Muscle of leg (tissue), 16 donors: ENCODE measurements around the gene EOMES. TPM values are rescaled to one million over a fixed set of nuclear protein-coding genes. Genes with fewer than 3 reads are reported as not detected.
"Not testable (repeated sequence)": the region's sequence is repeated elsewhere in the genome, so short reads cannot be mapped to it uniquely, and the experiment has no call there.

ENCODE experiments used
- DNase-seq: peaks from one replicate; pipeline ENCODE4 v3.0.0; 2013
- H3K27ac ChIP-seq: one replicate; pipeline ENCODE4 v1.5.1; 2013; ENCODE audit warnings: mild to moderate bottlenecking, low read length, control low read depth
- H3K27me3 ChIP-seq: one replicate; pipeline ENCODE4 v1.6.1; 2013; ENCODE audit warnings: low read length; ENCODE audit not compliant: control insufficient read depth, insufficient read depth
- H3K36me3 ChIP-seq: one replicate; pipeline ENCODE4 v1.6.1; 2013; ENCODE audit warnings: low read length; ENCODE audit not compliant: control insufficient read depth, insufficient read depth
- H3K4me1 ChIP-seq: one replicate; pipeline ENCODE4 v1.6.1; 2013; ENCODE audit warnings: low read length; ENCODE audit not compliant: control insufficient read depth, insufficient read depth
- H3K4me3 ChIP-seq: one replicate; pipeline ENCODE4 v1.5.1; 2013; ENCODE audit warnings: low read length, control low read depth
- H3K9me3 ChIP-seq: replicated peaks from 2 replicates; pipeline ENCODE4 v1.6.1; 2013; ENCODE audit warnings: low read depth, low read length; ENCODE audit not compliant: control insufficient read depth
- WGBS: methylation state at CpG from one replicate; pipeline ENCODE4 v1.1.5; 2013; ENCODE audit warnings: missing lambda C conversion rate; ENCODE audit not compliant: insufficient coverage; 5-methylcytosine and 5-hydroxymethylcytosine counted together
- long read RNA-seq, 11 donors: transcript quantifications; one replicate each; lab custom pipeline, GENCODE V29; 2026
- polyA plus RNA-seq, 8 donors: library from polyadenylated mRNA; unstranded; fragments of 120-200 nt; gene quantifications; one replicate each; pipeline versions ENCODE4 v1.2.1 to v1.2.3, GENCODE V29; 2013; ENCODE audit warnings: inconsistent platforms in 1 of 8, low replicate concordance in 1 of 8; ENCODE audit not compliant: insufficient read length in 8 of 8, insufficient read depth in 1 of 8
- total RNA-seq: library from RNA; stranded (reverse); fragments of 120-200 nt; gene quantifications from one replicate; pipeline ENCODE4 v1.2.4, GENCODE V29; 2013

The EOMES gene
- total RNA-seq (0.18 TPM), polyA plus RNA-seq (under 1 TPM; 0.06 to 0.37 (median 0.19) TPM)
- long read RNA-seq, donor 1 = 0 reads
- long read RNA-seq, donor 2 = 0 reads
- long read RNA-seq, donor 3 = 0 reads
- long read RNA-seq, donor 4 = 0 reads
- long read RNA-seq, donor 5 = 0 reads
- long read RNA-seq, donor 6 = 0 reads
- long read RNA-seq, donor 7 = 0 reads
- long read RNA-seq, donor 8 = 0 reads
- long read RNA-seq, donor 9 = 0 reads
- long read RNA-seq, donor 10 = 0 reads
- long read RNA-seq, donor 11 = 0 reads

GRCh38 chr3:27721717-27722564 lies at the start of gene EOMES:
Gene EOMES (minus strand): TSS chr3:27722323. CDS start chr3:27722294, 29 bp downstream.
- Histone ChIP-seq H3K36me3 (no peaks in the 10 kb centered on the region), H3K4me3 (peak within 1 kb of the TSS; percentile 36), H3K4me1 (peaks cover 34% of the 10 kb centered on the region), H3K27me3 (peaks cover 84% of the 10 kb centered on the region), H3K27ac (no peak within 1 kb of the TSS), H3K9me3 (no peaks in the 10 kb centered on the region)
- WGBS = under 1% methylated on average over 71 of the region's 81 CpGs
- DNase-seq = peak; percentile 32

- H3K4me1 ChIP-seq, H3K27ac ChIP-seq, H3K27me3 ChIP-seq, H3K9me3 ChIP-seq, H3K4me3 ChIP-seq, H3K36me3 ChIP-seq, DNase-seq: not testable (repeated sequence)
- WGBS = no CpG with 5 or more reads among the region's 4 CpGs
Observed at GRCh38 chr3:27770384-27770783, 48.3 kb upstream of the EOMES start.

GRCh38 chr3:27767000-27767399 lies 44.9 kb upstream of the EOMES start:
- no peak for DNase-seq
- Histone ChIP-seq H3K27me3 (no peaks in the 10 kb centered on the region), H3K27ac (no peak overlapping the region), H3K4me1 (no peaks in the 10 kb centered on the region), H3K9me3 (no peaks in the 10 kb centered on the region), H3K4me3 (no peak overlapping the region), H3K36me3 (no peaks in the 10 kb centered on the region)
- WGBS = 29% methylated on average over 1 of the region's 3 CpGs

GRCh38 chr3:27758083-27758482 lies 36.0 kb upstream of the EOMES start:
- Histone ChIP-seq H3K27ac (no peak overlapping the region), H3K4me1 (no peaks in the 10 kb centered on the region), H3K36me3 (no peaks in the 10 kb centered on the region), H3K9me3 (no peaks in the 10 kb centered on the region), H3K4me3 (no peak overlapping the region), H3K27me3 (no peaks in the 10 kb centered on the region)
- DNase-seq = no peak
- WGBS = 86% methylated on average over 1 of the region's 1 CpG

GRCh38 chr3:27756877-27757276 lies 34.8 kb upstream of the EOMES start:
- 86% methylated on average over 1 of the region's 2 CpGs for WGBS
- H3K4me1 ChIP-seq = no peaks in the 10 kb centered on the region
- no peak overlapping the region for H3K4me3 ChIP-seq
- no peaks in the 10 kb centered on the region for H3K27me3 ChIP-seq
- no peaks in the 10 kb centered on the region for H3K9me3 ChIP-seq
- no peak for DNase-seq
- no peaks in the 10 kb centered on the region for H3K36me3 ChIP-seq
- H3K27ac ChIP-seq = no peak overlapping the region

GRCh38 chr3:27752926-27753325 lies 30.8 kb upstream of the EOMES start:
- no CpG with 5 or more reads among the region's 1 CpG for WGBS
- H3K36me3 ChIP-seq = no peaks in the 10 kb centered on the region
- no peaks in the 10 kb centered on the region for H3K4me1 ChIP-seq
- no peaks in the 10 kb centered on the region for H3K27me3 ChIP-seq
- no peak overlapping the region for H3K27ac ChIP-seq
- H3K9me3 ChIP-seq = no peaks in the 10 kb centered on the region
- H3K4me3 ChIP-seq = no peak overlapping the region
- no peak for DNase-seq

GRCh38 chr3:27749643-27750042 lies 27.5 kb upstream of the EOMES start:
- Histone ChIP-seq H3K4me1 (no peaks in the 10 kb centered on the region), H3K4me3 (no peak overlapping the region), H3K27ac (no peak overlapping the region), H3K27me3 (no peaks in the 10 kb centered on the region), H3K9me3 (no peaks in the 10 kb centered on the region), H3K36me3 (no peaks in the 10 kb centered on the region)
- no peak for DNase-seq
- WGBS = 60% methylated on average over 1 of the region's 1 CpG

- H3K27me3 ChIP-seq = no peaks in the 10 kb centered on the region
- no peaks in the 10 kb centered on the region for H3K4me1 ChIP-seq
- no CpG with 5 or more reads among the region's 3 CpGs for WGBS
- no peak overlapping the region for H3K4me3 ChIP-seq
- H3K9me3 ChIP-seq = no peaks in the 10 kb centered on the region
- H3K36me3 ChIP-seq = no peaks in the 10 kb centered on the region
- DNase-seq = no peak
- no peak overlapping the region for H3K27ac ChIP-seq
Observed at GRCh38 chr3:27746838-27747237, 24.7 kb upstream of the EOMES start.

GRCh38 chr3:27740854-27741253 lies 18.7 kb upstream of the EOMES start:
- H3K4me3 ChIP-seq = no peak overlapping the region
- no peaks in the 10 kb centered on the region for H3K9me3 ChIP-seq
- H3K36me3 ChIP-seq = no peaks in the 10 kb centered on the region
- H3K4me1 ChIP-seq = no peaks in the 10 kb centered on the region
- no peak for DNase-seq
- WGBS = 40% methylated on average over 1 of the region's 2 CpGs
- no peak overlapping the region for H3K27ac ChIP-seq
- H3K27me3 ChIP-seq = peaks cover 2% of the 10 kb centered on the region

GRCh38 chr3:27737091-27737490 lies 15.0 kb upstream of the EOMES start:
- no peak overlapping the region for H3K27ac ChIP-seq
- H3K27me3 ChIP-seq = peaks cover 7% of the 10 kb centered on the region
- DNase-seq = no peak
- no peaks in the 10 kb centered on the region for H3K36me3 ChIP-seq
- no peak overlapping the region for H3K4me3 ChIP-seq
- H3K9me3 ChIP-seq = no peaks in the 10 kb centered on the region
- H3K4me1 ChIP-seq = no peaks in the 10 kb centered on the region
